Dedifferentiated amniotic fluid mesenchymal stem cell (primary cell): Measurements from ENCODE around the gene EDC4.
A peak's percentile ranks its signal among the peaks of the same experiment; 100 is the strongest.
"Not testable (repeated sequence)": the region's sequence is repeated elsewhere in the genome, so short reads cannot be mapped to it uniquely, and the experiment has no call there.

Source experiments
- DNase-seq: peaks from one replicate; pipeline ENCODE4 v3.0.0-alpha.2; 2016; ENCODE audit errors: extremely low spot score

Gene EDC4

DNA sequence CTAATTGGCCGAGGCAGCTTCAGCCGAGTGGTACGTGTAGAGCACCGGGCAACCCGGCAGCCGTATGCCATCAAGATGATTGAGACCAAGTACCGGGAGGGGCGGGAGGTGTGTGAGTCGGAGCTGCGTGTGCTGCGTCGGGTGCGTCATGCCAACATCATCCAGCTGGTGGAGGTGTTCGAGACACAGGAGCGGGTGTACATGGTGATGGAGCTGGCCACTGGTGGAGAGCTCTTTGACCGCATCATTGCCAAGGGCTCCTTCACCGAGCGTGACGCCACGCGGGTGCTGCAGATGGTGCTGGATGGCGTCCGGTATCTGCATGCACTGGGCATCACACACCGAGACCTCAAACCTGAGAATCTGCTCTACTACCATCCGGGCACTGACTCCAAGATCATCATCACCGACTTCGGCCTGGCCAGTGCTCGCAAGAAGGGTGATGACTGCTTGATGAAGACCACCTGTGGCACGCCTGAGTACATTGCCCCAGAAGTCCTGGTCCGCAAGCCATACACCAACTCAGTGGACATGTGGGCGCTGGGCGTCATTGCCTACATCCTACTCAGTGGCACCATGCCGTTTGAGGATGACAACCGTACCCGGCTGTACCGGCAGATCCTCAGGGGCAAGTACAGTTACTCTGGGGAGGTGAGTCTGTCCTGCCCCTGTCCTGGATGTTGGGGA is 36.3 kb downstream of the EDC4 start:
- DNase-seq = no peak

DNA sequence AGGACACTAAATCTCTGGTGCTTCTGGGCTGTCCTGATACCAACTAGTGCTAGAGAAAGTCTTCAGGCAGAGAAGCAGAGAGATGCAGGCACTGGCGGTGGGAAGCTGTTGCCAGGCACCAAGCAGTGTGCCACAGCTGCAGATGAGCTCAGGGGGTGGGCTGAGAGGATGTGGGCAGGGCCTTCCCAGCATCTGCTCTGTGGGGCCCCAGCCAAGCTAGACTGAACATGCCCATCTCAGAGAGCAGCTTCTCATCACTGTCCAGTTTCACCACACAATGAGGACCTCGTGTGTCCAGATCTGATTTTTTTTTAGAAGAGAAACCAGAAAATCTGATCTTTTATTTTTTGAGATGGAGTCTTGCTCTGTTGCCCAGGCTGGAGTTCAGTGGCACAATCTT is 37.3 kb downstream of the EDC4 start:
- no peak for DNase-seq

DNA sequence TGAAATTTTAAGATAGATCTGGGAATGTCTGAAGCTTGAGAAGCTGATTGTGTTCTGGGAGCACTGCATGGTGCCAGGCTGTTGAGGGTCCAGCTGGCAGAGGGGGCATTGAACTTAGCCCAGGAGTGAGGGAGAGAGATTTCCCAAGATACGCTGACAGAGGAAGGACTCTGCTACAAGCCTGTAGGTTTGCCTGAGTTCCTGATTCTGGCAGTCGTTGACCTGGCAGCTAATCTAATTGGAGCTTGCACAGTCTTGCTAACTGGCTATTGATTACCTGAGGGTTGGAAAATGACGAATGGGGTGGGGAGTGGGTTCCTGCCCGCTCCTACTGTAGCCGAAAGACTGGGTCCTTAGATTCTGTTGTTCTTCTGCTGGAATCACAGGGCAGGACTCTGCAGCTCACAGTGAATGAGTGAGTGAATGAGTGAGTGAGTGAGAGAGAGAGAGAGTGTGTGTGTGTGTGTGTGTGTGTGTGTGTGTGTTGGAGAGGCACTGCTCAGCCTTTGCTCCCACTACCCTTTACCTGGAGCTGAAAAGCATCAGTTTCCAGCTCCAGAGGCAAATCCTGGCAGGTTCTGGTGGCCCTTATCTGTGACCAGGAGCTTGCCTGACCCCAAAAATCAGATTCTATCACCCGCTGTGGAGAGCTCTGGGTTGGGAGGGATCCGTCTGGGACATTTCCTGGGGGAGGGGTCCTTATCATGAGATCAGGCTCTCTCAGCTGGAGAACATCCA is 42.1 kb downstream of the EDC4 start:
- DNase-seq = no peak

DNA sequence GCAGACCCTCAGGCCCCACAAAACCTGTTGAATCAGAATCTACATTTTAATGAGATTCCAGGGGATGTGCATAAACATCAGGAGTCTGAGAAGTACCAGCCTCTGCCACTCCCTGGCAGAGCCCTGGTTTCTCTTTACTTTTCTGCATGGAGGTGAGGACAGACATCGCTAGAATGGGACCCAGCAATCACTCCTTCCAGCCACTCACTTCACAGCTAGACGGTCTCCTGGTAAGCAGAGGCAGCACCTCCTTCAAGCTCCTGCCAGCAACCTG is 42.6 kb downstream of the EDC4 start:
- DNase-seq = not testable (repeated sequence)

DNA sequence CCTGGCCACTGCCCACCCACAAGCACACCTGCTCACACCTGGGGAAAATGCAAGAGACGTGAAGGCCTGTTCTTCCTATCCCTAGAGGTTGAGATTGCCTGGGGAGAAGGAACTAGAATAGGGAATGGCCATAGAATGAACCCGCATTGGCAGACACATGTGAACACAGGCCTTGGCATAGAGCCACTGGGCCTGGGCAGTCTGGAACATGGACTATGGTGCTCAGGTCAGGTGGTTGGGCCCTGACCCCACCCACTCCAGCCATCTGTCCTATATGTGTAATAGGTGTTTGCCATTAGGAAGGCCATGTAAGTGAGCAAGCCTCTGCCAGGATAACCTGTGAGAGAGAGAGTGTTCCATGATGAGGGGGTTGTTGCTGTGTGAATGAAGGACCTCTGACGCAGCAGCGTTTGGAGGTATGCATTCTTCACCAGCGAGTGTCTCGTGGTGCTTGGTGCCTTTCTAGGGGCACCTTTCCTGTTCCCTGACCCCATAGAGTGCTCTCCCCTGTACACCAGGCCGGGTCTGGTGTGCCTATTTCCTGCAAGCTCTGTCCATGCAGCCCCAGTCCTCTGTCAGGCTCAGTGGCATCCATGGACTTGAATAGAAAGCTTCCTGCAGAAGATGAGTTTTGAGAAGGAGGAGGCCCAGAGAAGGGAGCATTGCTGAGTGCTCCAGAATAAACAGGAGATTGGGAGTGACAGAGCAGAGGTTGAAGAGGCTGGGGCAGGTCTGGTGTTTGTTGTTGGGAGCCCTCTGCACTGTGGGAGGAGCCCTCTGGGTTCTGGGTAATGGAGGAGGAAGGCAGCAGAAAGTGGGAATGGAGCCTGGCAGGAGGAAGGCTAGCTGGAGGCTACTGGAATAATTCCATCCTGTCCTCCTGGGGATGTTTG is 43.2 kb downstream of the EDC4 start:
- DNase-seq = no peak

DNA sequence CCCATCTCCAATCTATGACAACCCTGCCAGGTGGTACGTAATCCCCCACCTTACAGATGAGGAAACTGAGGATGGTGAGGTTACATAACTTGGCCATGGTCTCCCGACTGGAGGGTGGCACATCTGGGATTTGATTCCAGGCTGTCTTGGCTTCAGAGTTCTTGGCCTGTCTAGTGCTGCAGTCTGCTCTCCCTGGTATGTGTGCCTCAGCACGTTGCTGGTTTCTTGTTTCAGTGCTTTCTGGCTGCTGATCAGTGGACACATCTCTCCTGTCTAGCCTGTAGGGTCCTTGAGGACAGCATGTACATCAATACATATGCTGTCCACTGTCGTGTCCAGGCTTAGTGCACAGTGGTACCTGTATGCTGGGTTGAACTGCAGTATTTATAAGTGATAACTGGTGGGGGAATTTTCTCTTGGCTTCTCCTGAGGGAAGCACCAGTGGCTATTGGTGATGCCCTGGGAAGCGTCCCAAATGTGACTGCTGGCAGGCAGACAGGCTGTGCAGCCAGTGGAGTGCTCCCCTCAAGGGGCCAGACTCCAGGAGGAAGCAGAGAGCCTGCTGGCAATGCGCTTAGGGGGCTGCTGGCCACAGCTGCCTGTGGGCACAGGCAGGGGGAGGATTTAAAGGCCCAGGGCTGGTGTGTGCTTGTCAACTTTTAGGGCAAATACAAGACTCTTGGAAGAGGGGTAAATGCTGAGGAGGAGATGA is 44.4 kb downstream of the EDC4 start:
- DNase-seq = no peak

DNA sequence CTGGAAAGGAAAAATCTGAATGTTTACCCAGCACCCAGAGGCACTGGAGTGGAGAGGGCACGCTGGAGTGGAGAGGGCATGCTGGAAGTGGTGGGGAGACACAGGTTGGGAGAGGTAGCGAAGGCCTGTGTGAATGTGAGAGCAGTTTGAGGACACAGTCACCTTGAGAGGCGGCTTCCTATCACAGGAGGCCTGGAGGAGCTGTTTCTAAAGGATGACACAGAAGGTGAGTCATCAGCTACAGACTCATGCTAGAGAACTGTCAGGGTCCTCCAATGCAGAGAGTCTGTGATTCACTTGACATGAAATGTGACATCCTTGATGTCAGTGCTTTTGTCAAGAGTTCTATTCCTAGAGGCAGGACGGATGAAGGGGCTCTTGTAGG is 45.0 kb downstream of the EDC4 start:
- DNase-seq = peak; percentile 45

DNA sequence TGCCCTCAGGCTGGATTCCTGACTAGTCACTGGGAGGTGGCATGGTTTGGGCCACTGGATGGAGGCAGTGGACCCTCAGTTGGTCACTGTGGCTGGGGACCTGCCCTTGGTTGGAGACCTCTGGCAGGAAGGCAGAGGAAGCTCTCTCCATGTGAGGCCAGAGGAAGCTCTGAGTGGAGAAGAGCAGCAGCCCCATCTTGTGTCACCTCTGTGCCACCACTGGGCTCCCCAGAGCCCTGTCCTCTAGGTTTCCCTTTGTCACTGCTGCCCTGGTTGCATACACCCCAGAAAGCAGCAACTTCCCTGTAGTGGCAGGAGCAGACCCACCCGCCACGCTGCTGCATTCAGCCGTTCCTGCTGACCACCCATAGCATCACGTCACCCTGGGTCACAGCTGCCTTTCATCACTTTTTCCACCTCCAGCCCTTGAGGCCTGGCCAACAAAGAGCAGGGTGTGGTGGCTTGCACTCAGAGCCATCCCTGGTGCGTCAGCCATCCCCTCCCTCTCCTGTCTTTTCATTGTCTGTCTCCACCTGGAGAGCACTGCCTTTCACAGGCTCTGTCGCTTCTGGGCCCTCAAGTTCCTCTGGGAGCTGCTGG is 46.9 kb downstream of the EDC4 start:
- no peak for DNase-seq

DNA sequence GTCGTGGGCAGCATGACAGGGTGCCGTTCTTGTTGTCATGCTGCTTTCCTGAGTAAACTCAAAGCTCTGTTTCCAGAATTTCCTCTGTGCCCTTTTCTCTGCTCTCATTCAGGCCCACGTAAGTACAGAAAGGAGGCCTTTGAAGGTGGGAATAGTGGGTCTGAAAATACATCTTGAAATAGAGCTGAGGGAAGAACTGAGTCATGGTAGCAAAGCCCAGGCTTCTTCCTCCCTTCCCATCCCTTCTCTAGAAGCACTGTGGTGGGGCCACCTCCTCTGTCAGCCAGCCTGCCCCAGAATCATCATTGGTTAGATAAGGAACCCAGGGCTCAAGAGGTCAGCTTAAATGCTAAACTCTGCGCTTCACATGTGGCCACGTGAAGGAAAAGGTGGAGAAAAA is 49.4 kb downstream of the EDC4 start:
- DNase-seq = no peak

DNA sequence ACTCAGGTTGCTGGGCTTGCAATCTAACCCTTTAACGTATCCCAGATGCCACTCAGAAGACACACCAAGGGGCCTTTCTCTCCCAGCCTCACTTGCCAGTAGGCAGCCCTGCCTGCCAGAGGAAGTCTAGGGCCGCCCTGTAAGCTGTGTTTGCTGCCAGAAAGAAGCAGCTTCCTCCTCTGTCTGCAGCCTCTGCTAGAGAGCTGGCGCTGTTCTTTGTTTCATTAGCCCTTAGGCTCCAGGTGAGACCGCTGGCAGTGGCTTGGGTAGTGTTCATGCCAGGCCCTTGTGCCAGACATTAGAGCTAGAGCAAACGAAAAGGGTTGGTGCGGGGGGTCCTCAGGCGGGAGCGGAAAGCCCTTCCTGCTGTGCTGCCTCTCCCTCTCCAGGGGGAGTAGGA is 49.9 kb downstream of the EDC4 start:
- no peak for DNase-seq

DNA sequence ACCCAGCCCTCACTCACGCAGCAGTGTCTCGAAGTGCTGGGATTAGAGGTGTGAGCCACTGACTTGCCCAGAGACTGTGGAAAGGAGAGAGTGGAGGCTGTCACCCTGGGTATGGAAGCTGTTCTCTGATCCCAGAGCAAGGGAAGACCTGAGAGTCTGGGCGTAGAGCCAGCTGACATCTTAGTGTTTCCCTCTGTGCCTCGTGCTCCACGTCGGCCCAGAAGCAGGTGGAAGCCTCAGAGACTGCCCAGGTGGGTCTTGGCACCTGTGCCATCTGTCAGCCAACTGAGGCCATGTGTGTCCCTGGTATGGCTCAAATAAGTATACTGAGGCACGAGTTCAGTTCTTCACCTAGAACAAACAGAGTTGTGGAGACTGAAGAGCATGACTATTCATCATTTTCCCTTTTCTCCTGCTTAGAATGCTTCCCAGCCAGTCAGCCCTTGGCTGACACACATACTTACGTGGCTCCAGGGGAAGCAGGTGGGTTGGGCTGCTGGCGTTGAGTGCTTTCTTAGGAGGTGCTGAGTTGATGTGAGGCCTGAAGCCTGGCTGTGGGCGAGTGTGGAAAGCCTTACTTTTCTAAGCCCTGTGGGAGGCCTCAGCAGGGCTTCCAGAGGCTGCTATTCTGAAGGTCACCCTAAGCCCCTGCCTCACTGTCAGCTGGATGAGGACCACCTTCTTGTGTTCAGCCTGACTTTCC is 50.7 kb downstream of the EDC4 start:
- DNase-seq = no peak

DNA sequence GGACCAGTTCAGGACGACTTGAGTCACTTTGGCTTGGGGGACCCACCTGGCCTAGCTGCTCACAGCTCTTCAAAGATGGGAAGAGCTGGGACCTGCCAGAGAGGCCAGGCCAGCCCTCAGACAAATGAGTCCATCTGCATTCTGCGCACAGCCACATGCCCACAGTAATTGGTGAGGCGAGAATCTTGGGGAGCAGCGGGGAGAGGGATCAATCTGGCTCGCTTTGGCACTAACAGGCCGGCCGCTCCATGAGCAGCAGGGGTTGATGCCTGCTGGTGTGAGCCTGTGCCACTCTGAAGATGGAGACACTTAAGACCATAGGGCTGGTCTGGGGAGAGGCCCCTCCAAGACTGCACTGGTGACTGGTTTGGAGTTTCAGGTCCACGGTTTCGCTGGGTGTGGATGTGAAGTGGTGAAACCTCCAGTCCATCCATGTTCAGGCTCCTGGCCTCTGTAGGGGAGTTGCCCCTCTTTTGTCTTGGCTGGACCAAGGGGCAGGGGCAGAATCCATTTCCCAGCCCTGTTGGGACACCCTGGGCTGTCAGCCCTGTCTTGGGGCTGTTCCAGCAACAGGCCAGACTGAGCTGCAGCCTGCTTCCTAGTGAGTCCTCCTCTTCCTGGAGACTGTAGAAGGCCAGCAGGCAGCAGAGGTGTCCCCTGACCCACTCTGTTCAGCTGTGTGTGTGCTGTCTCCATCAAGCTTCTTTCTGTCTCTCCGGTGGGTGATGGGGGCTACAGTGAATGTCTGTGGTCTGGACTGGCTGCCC is 51.5 kb downstream of the EDC4 start:
- DNase-seq = no peak

DNA sequence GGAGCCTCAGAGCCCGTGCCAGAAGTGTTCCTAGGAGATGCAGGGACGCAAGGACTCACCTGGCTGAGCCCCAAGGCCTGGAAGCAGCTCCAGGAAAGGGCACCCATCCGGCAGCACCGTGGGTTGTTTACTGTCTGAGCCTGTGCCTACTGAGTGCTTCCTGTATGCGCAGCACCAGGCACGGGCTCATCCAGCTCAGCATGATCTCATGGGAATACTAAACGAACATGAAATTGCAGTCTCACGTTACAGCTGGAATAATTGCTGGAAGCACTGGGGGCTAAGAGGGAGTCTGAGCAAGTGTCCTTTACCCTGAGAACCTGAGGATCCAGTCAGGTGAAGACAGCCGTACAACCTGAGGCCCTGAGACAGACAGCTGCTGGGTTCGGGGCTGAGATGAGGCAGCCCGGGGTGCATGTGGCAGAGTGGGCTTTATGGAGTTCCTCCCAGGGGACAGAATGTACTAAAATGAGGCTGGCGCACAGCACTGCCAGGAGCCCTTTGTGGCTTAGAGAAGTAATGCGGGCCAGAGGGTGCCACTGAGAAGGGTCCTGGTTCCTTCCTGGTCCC is 53.4 kb downstream of the EDC4 start:
- no peak for DNase-seq

DNA sequence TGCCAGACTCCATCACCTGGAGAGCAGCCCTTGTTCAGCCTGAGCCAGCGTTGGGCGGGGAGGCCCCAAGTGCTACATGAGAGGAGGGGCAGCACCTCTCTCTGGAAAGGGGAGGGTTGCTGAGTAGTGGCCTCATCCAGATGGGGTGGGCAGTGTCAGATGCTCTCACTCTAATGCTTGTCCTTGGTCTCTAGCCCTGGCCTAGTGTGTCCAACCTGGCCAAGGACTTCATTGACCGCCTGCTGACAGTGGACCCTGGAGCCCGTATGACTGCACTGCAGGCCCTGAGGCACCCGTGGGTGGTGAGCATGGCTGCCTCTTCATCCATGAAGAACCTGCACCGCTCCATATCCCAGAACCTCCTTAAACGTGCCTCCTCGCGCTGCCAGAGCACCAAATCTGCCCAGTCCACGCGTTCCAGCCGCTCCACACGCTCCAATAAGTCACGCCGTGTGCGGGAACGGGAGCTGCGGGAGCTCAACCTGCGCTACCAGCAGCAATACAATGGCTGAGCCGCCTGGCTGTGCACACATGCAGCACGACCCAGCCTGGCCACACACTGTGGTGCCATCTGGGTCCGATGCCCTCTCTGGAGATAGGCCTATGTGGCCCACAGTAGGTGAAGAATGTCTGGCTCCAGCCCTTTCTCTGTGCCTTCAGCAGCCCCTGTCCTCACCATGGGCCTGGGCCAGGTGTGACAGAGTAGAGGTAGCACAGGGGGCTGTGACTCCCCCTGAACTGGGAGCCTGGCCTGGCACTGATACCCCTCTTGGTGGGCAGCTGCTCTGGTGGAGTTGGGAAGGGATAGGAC is 54.5 kb downstream of the EDC4 start:
- DNase-seq = no peak

DNA sequence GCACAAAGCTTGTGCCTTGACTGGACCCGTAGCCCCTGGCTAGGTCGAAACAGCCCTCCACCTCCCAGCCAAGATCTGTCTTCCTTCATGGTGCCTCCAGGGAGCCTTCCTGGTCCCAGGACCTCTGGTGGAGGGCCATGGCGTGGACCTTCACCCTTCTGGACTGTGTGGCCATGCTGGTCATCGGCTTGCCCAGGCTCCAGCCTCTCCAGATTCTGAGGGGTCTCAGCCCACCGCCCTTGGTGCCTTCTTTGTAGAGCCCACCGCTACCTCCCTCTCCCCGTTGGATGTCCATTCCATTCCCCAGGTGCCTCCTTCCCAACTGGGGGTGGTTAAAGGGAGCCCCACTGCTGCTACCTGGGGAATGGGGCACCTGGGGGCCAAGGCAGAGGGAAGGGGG is 55.3 kb downstream of the EDC4 start:
- DNase-seq = no peak

DNA sequence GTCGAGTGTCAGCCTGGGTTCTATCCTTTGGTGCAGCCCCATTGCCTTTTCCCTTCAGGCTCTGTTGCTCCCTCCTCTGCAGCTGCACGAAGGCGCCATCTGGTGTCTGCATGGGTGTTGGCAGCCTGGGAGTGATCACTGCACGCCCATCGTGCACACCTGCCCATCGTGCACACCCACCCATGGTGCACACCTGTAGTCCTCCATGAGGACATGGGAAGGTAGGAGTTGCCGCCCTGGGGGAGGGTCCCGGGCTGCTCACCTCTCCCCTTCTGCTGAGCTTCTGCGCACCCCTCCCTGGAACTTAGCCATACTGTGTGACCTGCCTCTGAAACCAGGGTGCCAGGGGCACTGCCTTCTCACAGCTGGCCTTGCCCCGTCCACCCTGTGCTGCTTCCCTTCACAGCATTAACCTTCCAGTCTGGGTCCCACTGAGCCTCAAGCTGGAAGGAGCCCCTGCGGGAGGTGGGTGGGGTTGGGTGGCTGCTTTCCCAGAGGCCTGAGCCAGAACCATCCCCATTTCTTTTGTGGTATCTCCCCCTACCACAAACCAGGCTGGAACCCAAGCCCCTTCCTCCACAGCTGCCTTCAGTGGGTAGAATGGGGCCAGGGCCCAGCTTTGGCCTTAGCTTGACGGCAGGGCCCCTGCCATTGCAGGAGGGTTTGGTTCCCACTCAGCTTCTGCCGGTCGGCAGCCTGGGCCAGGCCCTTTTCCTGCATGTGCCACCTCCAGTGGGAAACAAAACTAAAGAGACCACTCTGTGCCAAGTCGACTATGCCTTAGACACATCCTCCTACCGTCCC is 55.9 kb downstream of the EDC4 start:
- no peak for DNase-seq

DNA sequence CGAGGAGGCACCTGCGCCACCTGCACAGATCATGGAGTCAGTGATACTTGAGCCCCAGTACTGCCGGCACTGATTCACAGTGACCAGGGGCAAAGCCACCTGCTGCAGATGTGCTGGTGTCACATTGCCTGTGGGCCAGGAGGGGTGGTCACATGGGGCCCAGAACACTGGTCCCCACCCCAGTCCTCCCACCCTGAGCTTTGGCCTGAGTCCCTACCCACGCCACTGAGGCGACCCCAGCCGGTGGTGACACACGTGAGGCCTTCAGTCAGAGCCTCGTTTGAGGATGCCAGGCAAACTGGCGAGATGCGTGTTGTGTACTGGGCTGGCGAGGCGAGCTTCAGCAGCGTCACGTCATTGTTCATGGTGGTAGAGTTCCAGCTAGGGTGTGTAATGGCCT is 57.3 kb downstream of the EDC4 start:
- DNase-seq = no peak

DNA sequence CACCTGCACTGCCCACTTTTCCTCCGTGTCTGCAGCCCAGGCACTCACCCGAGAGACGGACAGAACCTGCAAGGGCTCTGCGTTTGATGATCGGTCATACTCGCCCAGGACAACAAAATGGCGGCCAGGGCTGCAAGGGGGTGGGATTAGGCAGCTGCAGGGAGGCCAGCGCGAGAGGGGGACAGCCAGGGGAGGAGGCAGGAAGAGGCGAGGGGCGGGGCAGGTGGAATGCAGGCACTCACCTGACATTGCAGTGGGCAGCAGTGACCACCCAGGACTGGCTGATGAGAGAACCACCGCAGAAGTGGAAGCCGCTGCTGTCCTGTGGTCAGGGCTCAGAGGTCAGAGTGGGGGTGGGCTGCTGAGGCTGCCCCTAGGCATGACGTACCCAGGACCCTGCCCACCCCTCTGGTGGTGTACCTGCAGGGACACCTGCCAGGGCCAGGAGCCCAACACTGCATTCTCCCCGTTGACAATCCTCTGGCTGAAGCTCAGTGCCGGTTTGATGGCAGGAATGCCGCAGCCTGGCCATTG is 57.9 kb downstream of the EDC4 start:
- DNase-seq = no peak
